Endothelial cell (in vitro differentiated cells): Measurements from ENCODE around the gene CRMP1. TPM values are rescaled to one million over a fixed set of nuclear protein-coding genes. Genes with fewer than 3 reads are reported as not detected.

Experiments used
- DNase-seq: peaks from one replicate; pipeline ENCODE4 v3.0.0; 2021; ENCODE audit warnings: low spot score
- H3K27ac Mint-ChIP-seq: one replicate; pipeline ENCODE4 v1.8.0; 2021; ENCODE audit warnings: mixed read lengths, inconsistent platforms; ENCODE audit not compliant: unreplicated experiment
- H3K27me3 Mint-ChIP-seq: one replicate; pipeline ENCODE4 v1.8.0; 2021; ENCODE audit warnings: mild to moderate bottlenecking, moderate library complexity, mixed read lengths, inconsistent platforms; ENCODE audit not compliant: unreplicated experiment
- H3K36me3 Mint-ChIP-seq: one replicate; pipeline ENCODE4 v1.8.0; 2021; ENCODE audit warnings: mild to moderate bottlenecking, low read depth, mixed read lengths, inconsistent platforms; ENCODE audit not compliant: unreplicated experiment
- H3K4me1 Mint-ChIP-seq: one replicate; pipeline ENCODE4 v1.8.0; 2021; ENCODE audit warnings: mild to moderate bottlenecking, mixed read lengths, inconsistent platforms; ENCODE audit not compliant: unreplicated experiment
- H3K4me3 Mint-ChIP-seq: one replicate; pipeline ENCODE4 v1.8.0; 2021; ENCODE audit warnings: mild to moderate bottlenecking, mixed read lengths, inconsistent platforms; ENCODE audit not compliant: unreplicated experiment
- H3K9me3 Mint-ChIP-seq: one replicate; pipeline ENCODE4 v1.8.0; 2021; ENCODE audit warnings: mixed read lengths, inconsistent platforms; ENCODE audit not compliant: unreplicated experiment
- CTCF ChIP-seq: fragments of 200-600 bp; sonication (generic); IDR thresholded peaks from one replicate; pipeline ENCODE4 v1.5.0; 2021; ENCODE audit warnings: antibody characterized with exemption; ENCODE audit not compliant: unreplicated experiment
- total RNA-seq: library from RNA; stranded (reverse); fragmentation: NEBNext Ultra II Directional; extraction: Animal tissue kit (Norgen Biotek cat#: 25700); gene quantifications from one replicate; pipeline ENCODE4 v1.2.1, GENCODE V29; 2021; ENCODE audit not compliant: unreplicated experiment

CRMP1 gene
- total RNA-seq, 1 donor from 2014 or later = 71.2 TPM

- no peak for DNase-seq
- H3K36me3 Mint-ChIP-seq = peaks cover 39% of the 10 kb centered on the region
- H3K9me3 Mint-ChIP-seq = no peaks in the 10 kb centered on the region
- peak overlapping the region; percentile 31 for H3K4me3 Mint-ChIP-seq
- no peak for TF ChIP-seq CTCF
- H3K27me3 Mint-ChIP-seq = peaks cover 11% of the 10 kb centered on the region
- H3K4me1 Mint-ChIP-seq = peaks cover 18% of the 10 kb centered on the region
- H3K27ac Mint-ChIP-seq = peak overlapping the region; percentile 1
These were observed 108.9 kb downstream of the CRMP1 start for GRCh38 chr4:5784021-5784420.

- DNase-seq = no peak
- H3K4me3 Mint-ChIP-seq = peak overlapping the region; percentile 31
- peaks cover 11% of the 10 kb centered on the region for H3K27me3 Mint-ChIP-seq
- H3K4me1 Mint-ChIP-seq = peaks cover 18% of the 10 kb centered on the region
- TF ChIP-seq CTCF = no peak
- H3K27ac Mint-ChIP-seq = no peak overlapping the region
- H3K9me3 Mint-ChIP-seq = no peaks in the 10 kb centered on the region
- H3K36me3 Mint-ChIP-seq = peaks cover 39% of the 10 kb centered on the region
These were observed 109.4 kb downstream of the CRMP1 start for GRCh38 chr4:5783486-5783885.

GRCh38 chr4:5782829-5783476 lies 109.9 kb downstream of the CRMP1 start:
- no peak for TF ChIP-seq CTCF
- DNase-seq = no peak
- Mint-ChIP-seq H3K36me3 (peaks cover 37% of the 10 kb centered on the region), H3K27ac (no peak overlapping the region), H3K4me1 (peaks cover 18% of the 10 kb centered on the region), H3K4me3 (peak overlapping the region; percentile 12), H3K9me3 (no peaks in the 10 kb centered on the region), H3K27me3 (peaks cover 11% of the 10 kb centered on the region)

GRCh38 chr4:5781691-5782090 lies 111.2 kb downstream of the CRMP1 start:
- H3K36me3 Mint-ChIP-seq = peaks cover 29% of the 10 kb centered on the region
- peaks cover 18% of the 10 kb centered on the region for H3K4me1 Mint-ChIP-seq
- DNase-seq = no peak
- H3K27me3 Mint-ChIP-seq = peaks cover 9% of the 10 kb centered on the region
- no peak overlapping the region for H3K4me3 Mint-ChIP-seq
- H3K9me3 Mint-ChIP-seq = peaks cover under 1% of the 10 kb centered on the region
- H3K27ac Mint-ChIP-seq = no peak overlapping the region
- no peak for TF ChIP-seq CTCF

- DNase-seq = no peak
- Mint-ChIP-seq H3K27me3 (peaks cover 9% of the 10 kb centered on the region), H3K4me3 (no peak overlapping the region), H3K4me1 (peaks cover 18% of the 10 kb centered on the region), H3K36me3 (peaks cover 37% of the 10 kb centered on the region), H3K9me3 (peaks cover 5% of the 10 kb centered on the region), H3K27ac (no peak overlapping the region)
- TF ChIP-seq CTCF = no peak
These were observed 111.9 kb downstream of the CRMP1 start for GRCh38 chr4:5780831-5781480.
